Caco-2 (cell line): Measurements from ENCODE around the gene CTNND2. TPM values are rescaled to one million over a fixed set of nuclear protein-coding genes. Genes with fewer than 3 reads are reported as not detected.

Source experiments
- BruUV-seq: library from RNA; stranded (reverse); fragments of 400-500 nt; replicated peaks from 2 replicates; lab custom pipeline; 2021; lab: Mats Ljungman, UMichigan
- CTCF ChIA-PET: fragments of 300-600 bp; sonication (Branson Sonifier 250); formaldehyde crosslinking; loops from one replicate; lab custom pipeline; 2022; ENCODE audit warnings: antibody characterized with exemption; lab: Charles Lee
- POLR2A ChIA-PET: fragments of 300-600 bp; sonication (Branson Sonifier 250); formaldehyde crosslinking; loops from one replicate; lab custom pipeline; 2022; ENCODE audit warnings: antibody characterized with exemption; lab: Charles Lee
- DNase-seq, 2 experiments: peaks; one replicate each; pipeline versions ENCODE4 v3.0.0 to v3.0.0-alpha.2; 2020 to 2022
- H3K27me3 ChIP-seq: replicated peaks from 2 replicates; pipeline ENCODE4 v1.6.0; 2011; ENCODE audit warnings: low read length; ENCODE audit not compliant: control insufficient read depth, insufficient read depth
- H3K36me3 ChIP-seq: 2 replicates; pipeline ENCODE4 v1.5.1; 2011; ENCODE audit warnings: low read length; ENCODE audit not compliant: control insufficient read depth, insufficient read depth
- H3K4me1 ChIP-seq: fragments of 250-450 bp; sonication (Bioruptor Pico); 2 replicates; pipeline ENCODE4 v1.5.1; 2020; ENCODE audit warnings: mild to moderate bottlenecking
- H3K4me3 ChIP-seq: 2 replicates; pipeline ENCODE4 v1.5.1; 2011; ENCODE audit warnings: low read depth, mild to moderate bottlenecking, control low read depth, low read length
- H3K9me3 ChIP-seq: fragments of 250-450 bp; sonication (Bioruptor Pico); 2 replicates; pipeline ENCODE4 v1.5.1; 2020; ENCODE audit warnings: mild to moderate bottlenecking, moderate library complexity
- H3K27ac Mint-ChIP-seq: one replicate; pipeline ENCODE4 v1.8.0; 2022; ENCODE audit warnings: mixed read lengths; ENCODE audit not compliant: unreplicated experiment
- H3K27me3 Mint-ChIP-seq: one replicate; pipeline ENCODE4 v1.8.0; 2022; ENCODE audit warnings: mixed read lengths; ENCODE audit not compliant: insufficient read depth, unreplicated experiment
- H3K36me3 Mint-ChIP-seq: one replicate; pipeline ENCODE4 v1.8.0; 2022; ENCODE audit warnings: mild to moderate bottlenecking, mixed read lengths; ENCODE audit not compliant: insufficient read depth, unreplicated experiment
- H3K4me1 Mint-ChIP-seq: one replicate; pipeline ENCODE4 v1.8.0; 2022; ENCODE audit warnings: low read depth, mixed read lengths; ENCODE audit not compliant: unreplicated experiment
- H3K4me3 Mint-ChIP-seq: one replicate; pipeline ENCODE4 v1.8.0; 2022; ENCODE audit warnings: mild to moderate bottlenecking, moderate library complexity, mixed read lengths; ENCODE audit not compliant: unreplicated experiment
- H3K9me3 Mint-ChIP-seq: one replicate; pipeline ENCODE4 v1.8.0; 2022; ENCODE audit warnings: mixed read lengths; ENCODE audit not compliant: unreplicated experiment
- intact Hi-C: fragments of 100-400 bp; cut with micrococcal nuclease; formaldehyde crosslinking; loops from one replicate; pipeline ENCODE4 v1.10.0; 2022; ENCODE audit not compliant: unreplicated experiment
- total RNA-seq: library from RNA; stranded (reverse); gene quantifications from 2 replicates; pipeline ENCODE4 v1.2.3, GENCODE V29; 2022
- TF ChIP-seq, protein P1 (sequence below), 2 experiments: fragments of 200-600 bp in 1 of 2; IDR thresholded peaks; 1 replicate in 1 of 2; 2 replicates in 1 of 2; pipeline versions ENCODE4 v1.5.1 to v1.8.0; 2011 to 2022; ENCODE audit warnings: antibody characterized with exemption in 1 of 2, control low read depth in 1 of 2, inconsistent platforms in 1 of 2, low read depth in 1 of 2, low read length in 1 of 2, mild to moderate bottlenecking in 1 of 2, moderate library complexity in 1 of 2; ENCODE audit not compliant: insufficient read depth in 1 of 2, severe bottlenecking in 1 of 2, unreplicated experiment in 1 of 2

CTNND2 gene
- total RNA-seq, 1 experiment from 2014 or later: 0.32 TPM

DNA sequence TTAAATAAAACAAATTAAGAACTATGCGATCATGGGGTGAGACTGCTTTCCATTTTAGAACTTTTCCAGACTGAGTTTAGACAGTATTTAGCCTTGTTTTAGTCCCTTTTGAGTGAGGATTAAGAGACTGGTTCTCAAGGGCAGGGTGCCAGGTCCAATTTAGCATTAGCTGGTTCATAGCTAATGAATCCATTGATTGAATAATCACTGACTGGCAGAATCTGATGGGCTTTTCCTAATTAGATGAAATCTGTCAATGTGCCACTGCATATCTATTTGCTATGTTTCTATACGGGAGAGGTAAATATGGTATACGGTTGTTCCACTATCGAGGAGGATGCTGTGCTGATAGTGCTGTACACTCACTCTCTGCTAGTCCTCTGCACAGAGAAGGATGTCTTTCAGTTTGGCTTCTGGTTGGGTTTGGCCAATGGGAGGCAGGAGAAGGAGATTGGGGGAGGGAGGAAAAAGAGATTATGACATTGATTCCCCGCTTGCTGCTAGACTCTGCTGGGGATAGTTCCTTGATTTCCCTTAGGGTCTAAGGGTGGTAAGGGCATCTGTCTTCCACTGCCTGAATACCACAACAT, 496.6 kb downstream of the CTNND2 start:
- no peak overlapping the region for H3K27ac Mint-ChIP-seq
- ChIA-PET POLR2A (no interaction called here), CTCF (no interaction called here)
- intact Hi-C loops: no loop called here
- TF ChIP-seq, protein P1, sequence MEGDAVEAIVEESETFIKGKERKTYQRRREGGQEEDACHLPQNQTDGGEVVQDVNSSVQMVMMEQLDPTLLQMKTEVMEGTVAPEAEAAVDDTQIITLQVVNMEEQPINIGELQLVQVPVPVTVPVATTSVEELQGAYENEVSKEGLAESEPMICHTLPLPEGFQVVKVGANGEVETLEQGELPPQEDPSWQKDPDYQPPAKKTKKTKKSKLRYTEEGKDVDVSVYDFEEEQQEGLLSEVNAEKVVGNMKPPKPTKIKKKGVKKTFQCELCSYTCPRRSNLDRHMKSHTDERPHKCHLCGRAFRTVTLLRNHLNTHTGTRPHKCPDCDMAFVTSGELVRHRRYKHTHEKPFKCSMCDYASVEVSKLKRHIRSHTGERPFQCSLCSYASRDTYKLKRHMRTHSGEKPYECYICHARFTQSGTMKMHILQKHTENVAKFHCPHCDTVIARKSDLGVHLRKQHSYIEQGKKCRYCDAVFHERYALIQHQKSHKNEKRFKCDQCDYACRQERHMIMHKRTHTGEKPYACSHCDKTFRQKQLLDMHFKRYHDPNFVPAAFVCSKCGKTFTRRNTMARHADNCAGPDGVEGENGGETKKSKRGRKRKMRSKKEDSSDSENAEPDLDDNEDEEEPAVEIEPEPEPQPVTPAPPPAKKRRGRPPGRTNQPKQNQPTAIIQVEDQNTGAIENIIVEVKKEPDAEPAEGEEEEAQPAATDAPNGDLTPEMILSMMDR (IDR thresholded peaks at IDR 0.05; ENCODE audit: insufficient read depth in 1 of 2, low read depth in 1 of 2, low read length in 1 of 2, severe bottlenecking in 1 of 2, unreplicated experiment in 1 of 2): no peak
- BruUV-seq: no TSS peak
- no peaks in the 10 kb centered on the region for H3K27me3 ChIP-seq
- no peaks in the 10 kb centered on the region for H3K36me3 Mint-ChIP-seq
- no peaks in the 10 kb centered on the region for H3K36me3 ChIP-seq
- no peak for DNase-seq
- H3K27me3 Mint-ChIP-seq: no peaks in the 10 kb centered on the region
- H3K4me3 Mint-ChIP-seq: no peak overlapping the region
- no peaks in the 10 kb centered on the region for H3K9me3 ChIP-seq
- no peaks in the 10 kb centered on the region for H3K4me1 ChIP-seq
- H3K4me3 ChIP-seq: no peak overlapping the region
- no peaks in the 10 kb centered on the region for H3K9me3 Mint-ChIP-seq
- H3K4me1 Mint-ChIP-seq: no peaks in the 10 kb centered on the region

DNA sequence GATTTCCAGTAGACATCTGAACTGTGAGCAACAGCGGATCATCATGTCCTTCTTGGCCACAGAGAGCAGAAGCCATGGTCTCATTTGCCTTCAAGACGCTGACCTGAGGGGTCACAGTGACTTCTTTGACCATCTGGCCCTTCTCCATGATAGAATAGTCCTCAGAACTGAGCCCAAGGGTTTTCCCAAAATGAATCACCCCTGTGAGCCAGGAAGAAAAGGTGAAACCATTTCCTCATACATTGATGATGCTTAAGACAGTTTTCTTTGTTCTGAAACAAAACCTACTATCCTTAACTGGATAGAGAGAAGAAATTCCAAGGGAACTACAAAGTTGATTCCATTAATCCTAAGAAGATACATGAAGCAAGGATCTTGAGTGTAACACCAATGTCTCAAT, 503.9 kb downstream of the CTNND2 start:
- ChIA-PET POLR2A (no interaction called here), CTCF (no interaction called here)
- TF ChIP-seq, protein P1 (IDR thresholded peaks at IDR 0.05; ENCODE audit: insufficient read depth in 1 of 2, low read depth in 1 of 2, low read length in 1 of 2, severe bottlenecking in 1 of 2, unreplicated experiment in 1 of 2): no peak
- DNase-seq: no peak
- Mint-ChIP-seq H3K9me3 (no peaks in the 10 kb centered on the region), H3K4me3 (no peak overlapping the region), H3K27me3 (no peaks in the 10 kb centered on the region), H3K36me3 (no peaks in the 10 kb centered on the region), H3K27ac (no peak overlapping the region), H3K4me1 (no peaks in the 10 kb centered on the region)
- no peak overlapping the region for H3K4me3 ChIP-seq
- no peaks in the 10 kb centered on the region for H3K9me3 ChIP-seq
- H3K36me3 ChIP-seq: no peaks in the 10 kb centered on the region
- BruUV-seq: no TSS peak
- intact Hi-C loops: no loop called here
- H3K4me1 ChIP-seq: no peaks in the 10 kb centered on the region
- no peaks in the 10 kb centered on the region for H3K27me3 ChIP-seq

DNA sequence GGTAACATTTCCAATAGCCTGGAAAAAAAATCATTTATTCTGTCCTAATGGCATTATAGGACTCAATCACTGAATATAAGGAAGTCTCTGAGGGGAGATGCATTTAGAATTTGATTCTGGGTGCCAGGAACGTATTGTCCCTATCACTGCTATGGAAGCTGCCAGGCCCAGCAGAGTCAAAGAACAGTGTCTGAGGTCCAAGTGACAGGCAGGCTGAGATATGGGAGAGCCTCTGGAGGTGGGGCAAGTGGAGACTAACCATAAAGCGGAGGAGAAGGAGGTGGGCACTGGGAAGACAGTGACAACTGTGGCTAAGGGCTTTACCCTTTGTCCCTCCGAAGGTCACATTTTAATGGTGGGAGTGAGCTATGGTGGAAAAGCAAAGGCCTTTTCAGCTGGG, 505.5 kb downstream of the CTNND2 start:
- CTCF ChIA-PET: no interaction called here
- H3K9me3 ChIP-seq: no peaks in the 10 kb centered on the region
- Mint-ChIP-seq H3K27ac (no peak overlapping the region), H3K9me3 (peaks cover 4% of the 10 kb centered on the region), H3K36me3 (no peaks in the 10 kb centered on the region), H3K4me1 (no peaks in the 10 kb centered on the region), H3K27me3 (no peaks in the 10 kb centered on the region), H3K4me3 (no peak overlapping the region)
- H3K27me3 ChIP-seq: no peaks in the 10 kb centered on the region
- POLR2A ChIA-PET: no interaction called here
- TF ChIP-seq, protein P1 (IDR thresholded peaks at IDR 0.05; ENCODE audit: insufficient read depth in 1 of 2, low read depth in 1 of 2, low read length in 1 of 2, severe bottlenecking in 1 of 2, unreplicated experiment in 1 of 2): no peak
- H3K36me3 ChIP-seq: no peaks in the 10 kb centered on the region
- H3K4me3 ChIP-seq: no peak overlapping the region
- no peaks in the 10 kb centered on the region for H3K4me1 ChIP-seq
- intact Hi-C loops: no loop called here
- no peak for DNase-seq
- no TSS peak for BruUV-seq
